NB4 (cell line): Measurements from ENCODE around the gene TRAPPC6A.

Source experiments
- DNase-seq: peaks from one replicate; pipeline ENCODE4 v3.0.0; 2010; ENCODE audit warnings: low read depth
- H3K4me3 ChIP-seq: one replicate; pipeline ENCODE4 v1.5.1; 2011; ENCODE audit warnings: mild to moderate bottlenecking, low read depth, low read length, moderate library complexity
- CTCF ChIP-seq: IDR thresholded peaks from one replicate; pipeline ENCODE4 v1.5.1; 2012; ENCODE audit warnings: low read depth, low read length
- MAX ChIP-seq: IDR thresholded peaks from 2 replicates; pipeline ENCODE4 v1.6.1; 2011; ENCODE audit warnings: low read depth, low read length
- MYC ChIP-seq: IDR thresholded peaks from 2 replicates; pipeline ENCODE4 v1.6.1; 2011; ENCODE audit warnings: low read depth, low read length
- POLR2A ChIP-seq: IDR thresholded peaks from 2 replicates; pipeline ENCODE4 v1.6.1; 2011; ENCODE audit warnings: mild to moderate bottlenecking; ENCODE audit not compliant: insufficient read length; ENCODE audit errors: extremely low read depth

Gene TRAPPC6A

GRCh38 chr19:45217957-45218334 is 39.9 kb upstream of the TRAPPC6A start:
- TF ChIP-seq MAX, result no peak
- TF ChIP-seq POLR2A, result no peak
- H3K4me3 ChIP-seq, result no peak overlapping the region
- DNase-seq, result no peak

DNA sequence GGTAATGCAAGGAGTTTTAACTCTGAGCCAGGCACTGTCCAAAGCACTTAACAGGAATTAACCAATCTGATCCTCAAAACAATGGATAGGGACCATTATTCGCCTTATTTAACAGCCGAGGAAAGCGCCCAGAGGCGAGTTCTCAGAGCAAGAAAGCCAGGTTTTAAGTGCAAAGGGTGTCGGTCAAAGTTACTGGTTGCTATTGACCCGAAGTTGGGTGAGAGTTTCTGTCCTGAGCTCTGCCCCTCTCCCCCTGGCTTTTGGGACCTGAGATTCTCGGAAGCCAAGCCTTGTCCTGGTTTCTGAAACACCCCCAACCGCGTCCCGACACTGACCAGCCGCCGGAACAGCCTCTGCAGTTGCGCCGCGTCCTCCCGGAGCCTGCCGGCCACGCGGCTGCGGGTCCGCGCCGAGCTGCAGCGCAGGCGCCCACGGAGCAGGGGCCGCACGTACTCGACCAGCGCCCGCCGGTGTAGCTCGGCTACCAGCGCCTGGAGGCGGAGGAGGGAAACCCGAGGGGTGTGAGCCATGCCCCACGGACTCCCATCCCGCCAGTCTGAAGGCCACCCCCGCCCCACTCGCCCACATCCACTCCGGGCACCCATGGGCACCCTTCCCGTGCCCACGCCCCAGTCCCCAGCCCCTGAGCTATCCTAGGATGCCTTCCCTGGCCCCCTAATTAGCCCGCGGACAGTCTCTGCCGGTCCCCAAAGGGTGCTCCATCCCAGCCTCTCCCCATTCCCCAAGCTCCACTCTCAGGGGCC is 39.3 kb upstream of the TRAPPC6A start:
- no peak for DNase-seq
- TF ChIP-seq CTCF, result no peak
- TF ChIP-seq MAX, result no peak
- TF ChIP-seq MYC, result no peak
- no peak for TF ChIP-seq POLR2A
- no peak overlapping the region for H3K4me3 ChIP-seq

DNA sequence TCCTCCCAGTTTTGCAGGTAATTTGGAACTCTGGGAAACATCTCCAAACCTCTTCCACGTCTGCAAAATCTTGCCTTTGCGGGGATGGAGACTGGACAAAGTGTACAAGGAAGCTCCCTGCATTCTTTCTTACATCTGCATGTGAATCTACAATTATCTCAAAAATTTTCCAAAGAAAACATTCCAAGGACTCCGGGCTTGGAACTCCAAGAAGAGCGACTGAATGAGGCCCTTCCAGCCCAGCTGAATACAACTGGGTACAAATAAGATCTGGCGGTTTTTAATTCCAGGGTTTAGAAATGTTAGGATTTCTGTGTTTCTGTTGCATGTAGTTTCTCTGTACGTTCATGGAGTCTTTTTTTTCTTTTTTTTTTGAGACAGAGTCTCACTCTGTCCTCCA is 38.6 kb upstream of the TRAPPC6A start:
- DNase-seq, result no peak
- no peak overlapping the region for H3K4me3 ChIP-seq
- TF ChIP-seq CTCF, result no peak
- no peak for TF ChIP-seq MYC
- no peak for TF ChIP-seq POLR2A
- TF ChIP-seq MAX, result no peak

DNA sequence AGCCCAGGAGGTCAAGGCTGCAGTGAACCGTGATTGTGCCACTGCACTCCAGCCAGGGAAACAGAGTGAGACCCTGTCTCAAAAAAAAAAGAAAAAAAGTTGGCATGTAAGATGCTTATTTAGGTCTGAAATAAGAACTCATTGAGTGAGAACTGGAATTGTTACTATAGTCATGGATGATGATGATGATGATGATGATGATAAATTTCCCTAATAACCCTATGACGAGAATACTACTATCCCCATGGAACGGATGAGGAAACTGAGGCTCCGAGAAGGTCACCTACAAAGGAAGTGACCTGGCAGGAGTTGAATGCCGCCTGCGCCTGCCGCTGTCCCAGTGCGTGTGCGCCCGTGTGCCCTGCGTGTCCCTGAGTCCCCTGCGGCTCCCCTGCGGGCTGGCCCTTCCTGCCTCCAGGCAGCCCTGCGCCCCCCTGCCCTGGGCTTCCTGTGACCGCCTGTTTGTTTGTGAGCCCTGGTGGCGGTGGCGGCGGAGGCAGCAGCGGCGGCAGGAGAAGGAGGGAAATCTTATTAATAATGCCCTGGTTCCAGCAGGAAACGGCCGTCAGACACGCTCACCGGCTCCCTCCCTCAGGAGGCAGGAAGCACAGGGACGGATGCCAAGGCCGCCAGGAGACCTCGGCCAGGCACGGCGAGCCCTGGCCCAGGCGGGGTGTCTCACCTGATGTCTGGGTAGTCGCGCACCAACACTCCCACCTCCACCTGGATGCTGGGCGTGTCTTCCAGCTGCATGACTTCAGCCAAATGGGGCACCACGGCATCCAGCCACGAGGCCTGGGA is 37.6 kb upstream of the TRAPPC6A start:
- no peak overlapping the region for H3K4me3 ChIP-seq
- no peak for DNase-seq
- TF ChIP-seq MYC (no peak), CTCF (no peak), POLR2A (no peak), MAX (no peak)

- TF ChIP-seq MYC (no peak), CTCF (no peak)
- H3K4me3 ChIP-seq, result no peak overlapping the region
- DNase-seq, result no peak
These were observed 35.0 kb upstream of the TRAPPC6A start for GRCh38 chr19:45213031-45213430.

- TF ChIP-seq POLR2A, result no peak
- TF ChIP-seq MYC, result no peak
- no peak for TF ChIP-seq CTCF
- no peak for TF ChIP-seq MAX
- DNase-seq, result no peak
- no peak overlapping the region for H3K4me3 ChIP-seq
These were observed 33.8 kb upstream of the TRAPPC6A start for GRCh38 chr19:45211751-45212381.
